ENCODE measurements around the gene LMAN2L.

- TF ChIP-seq CTCF (IDR thresholded peaks at IDR 0.05) (no peak), POLR2A (IDR thresholded peaks at IDR 0.05) (no peak)
Observed at GRCh38 chr2:96756788-96757476, 17.1 kb upstream of the LMAN2L start.
